Measurements from ENCODE around the gene SLC25A33. TPM values are rescaled to one million over a fixed set of nuclear protein-coding genes. Genes with fewer than 3 reads are reported as not detected.
"Not testable (repeated sequence)": the region's sequence is repeated elsewhere in the genome, so short reads cannot be mapped to it uniquely, and the experiment has no call there.

Gene SLC25A33
- total RNA-seq, 1 experiment from 2014 or later: 13.4 TPM

DNA sequence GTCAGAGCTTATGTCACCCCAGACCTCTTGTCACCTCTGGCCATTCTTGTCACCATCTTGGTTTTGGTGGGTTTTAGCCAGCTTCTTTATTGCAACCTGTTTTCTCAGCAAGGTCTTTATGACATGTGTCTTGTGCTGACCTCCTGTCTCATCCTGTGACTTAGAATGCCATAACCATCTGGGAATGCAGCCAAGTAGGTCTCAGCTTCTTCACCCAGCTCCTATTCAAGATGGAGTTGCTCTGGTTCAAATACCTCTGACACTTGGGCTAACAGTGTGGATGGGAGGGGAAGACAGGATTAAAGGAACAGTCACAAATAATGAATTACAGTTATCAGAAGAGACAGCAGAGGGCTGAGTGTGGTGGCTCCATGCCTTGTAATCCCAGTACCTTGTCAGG lies 81.8 kb downstream of the SLC25A33 start:
- no peak for DNase-seq (ENCODE audit: low spot score)

DNA sequence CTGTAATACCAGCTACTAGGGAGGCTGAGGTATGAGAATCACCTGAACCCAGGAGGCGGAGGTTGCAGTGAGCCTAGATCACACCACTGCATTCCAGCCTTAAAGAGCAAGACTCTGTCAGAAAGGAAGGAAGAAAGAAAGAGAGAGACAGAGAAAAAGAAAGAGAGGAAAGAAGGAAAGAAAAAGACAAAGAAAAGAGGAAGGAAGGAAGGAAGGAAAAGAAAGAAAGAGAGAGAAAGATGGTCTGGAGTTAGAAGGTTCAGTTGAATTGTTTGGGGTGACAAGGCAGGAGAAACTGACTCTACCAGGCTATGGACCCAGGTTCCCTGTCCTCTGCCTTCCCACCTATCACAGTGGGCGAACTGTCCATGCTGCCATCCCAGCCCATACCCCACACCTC lies 84.8 kb downstream of the SLC25A33 start:
- no peak for DNase-seq (ENCODE audit: low spot score)

DNA sequence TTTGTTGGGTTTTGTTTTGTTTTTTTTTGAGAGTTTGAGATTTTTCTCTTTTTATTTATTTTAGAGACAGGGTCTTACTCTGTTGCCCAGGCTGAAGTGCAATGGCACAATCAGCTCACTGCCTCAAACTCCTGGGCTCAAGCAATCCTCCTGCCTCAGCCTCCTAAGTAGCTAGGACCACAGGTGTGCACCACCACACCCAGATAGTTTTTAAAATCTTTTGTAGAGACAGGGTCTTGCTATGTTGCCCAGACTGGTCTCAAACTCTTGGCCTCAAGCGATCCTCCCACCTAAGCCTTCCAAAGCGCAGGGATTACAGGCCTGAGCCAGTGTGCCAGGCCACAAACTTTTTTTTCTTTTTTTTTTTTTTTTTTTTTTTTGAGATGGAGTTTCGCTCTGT lies 85.8 kb downstream of the SLC25A33 start:
- DNase-seq (ENCODE audit: low spot score): not testable (repeated sequence)

DNA sequence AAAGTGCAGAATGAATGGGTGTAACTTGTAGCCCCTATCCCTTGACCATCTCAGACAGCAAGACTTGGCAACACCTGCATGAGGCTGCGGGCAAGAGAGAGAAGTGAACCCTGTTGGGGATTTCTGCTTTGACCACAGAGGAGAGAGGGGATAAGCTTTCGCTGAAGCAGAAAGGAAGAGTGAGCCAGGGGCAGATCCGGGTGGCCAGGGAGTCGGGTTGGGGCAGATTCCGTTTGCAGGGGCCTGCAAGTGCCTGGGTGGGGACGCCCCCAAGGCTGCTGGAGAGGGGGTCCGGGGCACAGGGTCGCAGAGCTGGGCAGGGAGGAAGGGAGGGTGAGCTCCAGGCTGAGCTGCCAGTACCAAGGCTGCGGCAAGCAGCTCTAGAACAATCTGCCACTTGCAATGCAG lies 86.9 kb downstream of the SLC25A33 start:
- no peak for DNase-seq (ENCODE audit: low spot score)

DNA sequence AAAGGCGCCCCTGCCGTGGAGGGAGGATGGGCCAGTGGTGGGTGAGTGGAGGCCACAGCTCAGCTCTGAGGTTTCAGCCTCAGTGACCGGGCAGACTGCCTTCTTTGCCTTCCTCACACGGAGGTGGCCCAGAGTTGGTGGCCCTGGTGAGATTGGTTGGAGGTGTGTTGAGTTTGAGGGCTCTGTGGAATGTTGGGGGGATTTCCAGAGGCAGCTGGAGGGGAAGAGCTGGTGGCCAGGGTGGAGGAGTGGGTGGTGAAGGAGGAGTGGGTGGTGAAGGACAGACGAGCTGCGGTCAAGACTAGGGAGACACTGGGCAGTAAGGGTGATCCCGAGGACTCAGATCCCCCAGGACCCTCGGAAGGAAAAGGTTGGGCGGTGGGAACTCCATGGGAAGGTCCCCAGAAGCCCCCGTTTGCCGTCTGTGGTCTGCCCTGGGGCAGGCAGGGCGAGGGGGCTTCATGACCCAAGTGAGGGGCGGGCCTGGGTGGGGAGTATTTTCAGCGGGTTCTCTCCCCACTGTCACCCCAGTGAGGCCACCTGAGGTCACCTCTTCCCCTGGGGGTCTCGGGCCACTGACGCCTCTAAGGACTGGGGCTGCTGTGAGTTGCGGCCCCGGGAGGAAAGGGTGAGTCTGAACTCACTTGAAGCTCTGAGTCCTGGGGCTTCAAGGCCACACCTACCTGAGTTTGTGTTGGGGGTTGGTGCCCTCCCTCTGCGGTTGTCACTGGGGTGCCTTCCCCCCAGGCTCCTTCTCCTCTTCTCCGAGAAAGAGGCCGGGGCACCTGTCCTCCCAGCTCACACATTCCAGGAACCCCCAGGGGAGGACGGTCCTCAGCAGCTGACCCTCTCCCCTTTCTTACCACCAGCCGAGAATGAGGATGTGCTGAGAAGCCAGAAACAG lies 89.5 kb downstream of the SLC25A33 start:
- DNase-seq (ENCODE audit: low spot score): no peak

DNA sequence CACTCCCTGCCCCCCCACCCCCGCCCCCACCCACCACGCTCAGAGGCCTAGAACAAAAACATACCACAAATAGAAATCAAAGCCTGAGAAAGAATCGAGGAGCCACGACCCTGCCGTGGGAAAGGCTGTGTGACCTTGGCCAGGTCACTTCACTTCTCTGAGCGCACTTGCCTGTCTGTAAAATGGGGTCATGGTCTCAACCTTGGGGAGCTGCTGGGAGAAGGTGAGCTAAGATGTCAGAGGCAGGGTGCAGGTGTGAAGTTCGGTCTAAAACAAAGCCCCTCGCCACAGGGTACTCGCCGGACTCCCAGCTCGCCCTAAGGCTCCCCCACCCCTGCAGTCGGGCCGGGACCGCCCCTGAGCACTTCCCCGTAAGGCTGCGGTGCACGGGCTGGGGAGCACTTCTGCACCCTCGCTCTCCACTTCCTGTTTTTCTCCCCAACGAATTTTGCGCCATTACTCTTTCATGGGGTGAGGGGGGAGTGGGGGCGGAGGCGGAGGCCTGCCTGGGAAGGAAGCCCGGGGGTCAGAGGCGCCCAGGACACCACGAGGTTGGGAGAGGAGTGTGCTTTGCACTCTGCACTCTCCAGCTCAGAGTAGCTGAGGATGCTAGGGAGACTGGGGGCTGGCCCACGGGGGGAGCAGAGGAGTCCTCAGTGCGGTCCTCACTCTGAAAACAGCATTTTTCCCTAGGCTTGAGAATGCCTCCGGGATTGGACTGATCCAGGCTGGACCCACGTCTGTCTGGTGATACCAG lies 90.4 kb downstream of the SLC25A33 start:
- no peak for DNase-seq (ENCODE audit: low spot score)

DNA sequence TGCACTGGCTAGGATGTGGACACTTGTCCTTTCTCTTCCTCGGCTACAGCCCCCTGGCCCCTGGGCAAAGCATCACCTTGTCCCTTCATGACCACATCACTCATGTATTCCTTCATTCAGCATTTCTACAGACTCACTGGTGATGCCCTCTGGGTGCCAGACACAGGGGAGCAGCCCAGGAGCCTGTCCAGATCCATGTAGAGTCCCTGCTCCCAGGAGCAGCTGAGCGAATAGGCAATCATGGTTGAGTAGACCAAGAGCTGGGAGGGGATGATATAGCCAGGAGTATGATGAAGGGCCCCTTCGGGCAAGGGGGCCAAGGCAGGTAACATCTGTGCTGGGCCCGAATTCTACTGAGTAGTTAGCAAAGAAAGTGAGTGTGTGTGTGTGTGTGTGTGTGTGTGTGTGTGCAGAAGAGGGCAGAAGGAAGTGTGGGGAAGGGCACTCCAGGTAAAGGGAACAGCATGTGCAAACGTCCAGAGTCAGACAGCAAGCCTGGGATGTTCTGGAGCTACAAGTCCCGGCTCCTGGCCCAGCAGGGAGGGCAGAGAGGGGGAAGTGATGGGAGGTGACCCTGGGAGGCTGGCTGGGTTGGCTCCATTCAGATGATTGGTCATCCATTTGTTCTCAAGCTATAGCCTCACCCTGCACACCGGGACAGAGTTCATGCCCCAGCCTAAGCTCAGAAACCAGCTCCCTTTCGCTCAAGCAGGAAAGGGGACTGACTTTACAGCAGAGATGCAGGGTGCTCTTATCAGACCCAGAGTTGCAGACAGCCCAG lies 91.3 kb downstream of the SLC25A33 start:
- no peak for DNase-seq (ENCODE audit: low spot score)

DNA sequence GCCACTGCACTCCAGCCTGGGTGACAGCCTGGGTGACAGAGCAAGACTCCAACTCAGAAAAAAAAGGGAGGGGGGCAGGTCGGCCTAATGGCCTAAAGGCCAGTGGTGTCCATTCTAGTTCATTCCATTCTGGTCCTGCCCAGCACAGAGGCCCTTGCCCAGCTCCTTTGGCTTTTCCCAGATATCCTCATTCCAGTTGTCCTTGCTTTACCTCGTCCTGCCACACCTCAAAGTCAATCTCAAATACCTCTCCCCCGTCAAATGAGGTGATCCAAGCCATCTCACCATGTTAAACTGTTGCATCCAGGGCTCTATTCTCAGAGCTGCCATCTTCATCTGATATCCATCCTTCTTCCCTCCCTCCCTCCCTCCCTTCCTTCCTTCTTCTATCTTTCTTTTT lies 92.3 kb downstream of the SLC25A33 start:
- no peak for DNase-seq (ENCODE audit: low spot score)

DNA sequence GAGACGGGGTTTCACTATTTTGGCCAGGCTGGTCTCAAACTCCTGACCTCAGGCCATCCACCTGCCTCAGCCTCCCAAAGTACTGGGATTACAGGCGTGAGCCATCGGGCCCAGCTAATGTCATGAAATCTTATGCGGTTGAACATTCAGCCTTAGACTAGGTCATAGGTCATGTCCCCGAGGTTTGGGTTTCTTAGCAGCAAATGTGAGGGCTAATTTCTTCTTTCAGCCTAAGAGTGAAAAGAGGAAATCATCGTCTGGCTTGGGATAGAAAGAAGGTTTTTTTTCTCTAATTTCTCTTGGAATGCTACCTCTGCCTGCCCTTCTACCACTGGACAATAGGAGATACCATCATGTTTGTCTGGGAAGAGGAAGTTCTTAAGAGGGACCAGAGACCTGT lies 94.2 kb downstream of the SLC25A33 start:
- DNase-seq (ENCODE audit: low spot score): no peak

DNA sequence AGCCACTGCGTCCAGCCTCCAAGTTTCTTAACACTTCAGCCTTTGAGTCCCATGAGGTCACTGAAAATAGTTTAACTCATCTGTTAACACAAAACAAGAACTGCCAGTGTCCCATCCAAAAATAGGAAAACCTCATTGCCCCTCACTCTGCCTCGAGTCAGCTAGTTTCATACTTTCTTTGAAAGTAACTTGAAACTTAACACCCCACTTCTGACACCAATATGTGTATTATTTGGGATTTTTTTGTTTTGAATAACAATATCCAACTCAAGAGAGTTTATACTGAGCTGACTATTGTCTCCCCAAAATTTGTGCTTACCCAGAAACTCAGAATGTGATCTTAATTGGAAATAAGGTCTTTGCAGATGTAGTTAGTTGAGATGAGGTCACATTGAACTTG lies 95.3 kb downstream of the SLC25A33 start:
- no peak for DNase-seq (ENCODE audit: low spot score)

Other genes with a start within 250 kb of the SLC25A33 start
- 10.6 and 12.2 TPM in 2 replicates for gene SPSB1, start 246.6 kb upstream of the SLC25A33 start, total RNA-seq (2014; rRNA removed; shearing (Covaris generic))
- gene TMEM201, start 49.4 kb downstream of the SLC25A33 start, total RNA-seq (2014; rRNA removed; shearing (Covaris generic)): 3.9 and 5.0 TPM in 2 replicates
- 2.3 and 3.1 TPM in 2 replicates for gene PIK3CD, start 112.3 kb downstream of the SLC25A33 start, total RNA-seq (2014; rRNA removed; shearing (Covaris generic))